GM12878 (cell line): Measurements from ENCODE around the gene LARP4B. TPM values are rescaled to one million over a fixed set of nuclear protein-coding genes. Genes with fewer than 3 reads are reported as not detected.

Source experiments
- ATAC-seq: fragments of 200-7000 bp; cut with Tn5 transposase; 3 replicates; pipeline ENCODE4 v1.9.1; 2020; ENCODE audit warnings: mild to moderate bottlenecking, moderate library complexity
- BruUV-seq: library from RNA; stranded (reverse); fragments of 400-500 nt; replicated peaks from 2 replicates; lab custom pipeline; 2021; lab: Mats Ljungman, UMichigan
- CTCF ChIA-PET: fragments of 300-600 bp; sonication (Branson Sonifier 250); formaldehyde crosslinking; extraction: SDS; loops from one replicate; lab custom pipeline; 2021; ENCODE audit warnings: inconsistent platforms; lab: Yijun Ruan, JAX
- POLR2A ChIA-PET: fragments of 350-600 bp; formaldehyde crosslinking; extraction: SDS; loops from one replicate; lab custom pipeline; 2021; ENCODE audit warnings: inconsistent platforms; lab: Charles Lee
- RAD21 ChIA-PET: fragments of 300-600 bp; sonication (Branson Sonifier 250); formaldehyde crosslinking; loops from one replicate; lab custom pipeline; 2023; ENCODE audit warnings: antibody characterized with exemption; ENCODE audit not compliant: unreplicated experiment; lab: Charles Lee
- SMC1A ChIA-PET: fragments of 300-600 bp; sonication (Branson Sonifier 250); formaldehyde crosslinking; loops from one replicate; lab custom pipeline; 2023; ENCODE audit not compliant: unreplicated experiment, uncharacterized antibody; lab: Charles Lee
- DNase-seq: peaks from one replicate; pipeline ENCODE4 v3.0.0-alpha.2; 2011; ENCODE audit warnings: low read depth, low spot score
- FAIRE-seq: peaks from 3 replicates; lab custom pipeline; 2011; peaks lifted over from hg19 to GRCh38; lab: Jason Lieb, UNC
- H2AFZ ChIP-seq: 2 replicates; pipeline ENCODE4 v1.6.0; 2011; ENCODE audit warnings: low read depth, low read length, control low read depth; ENCODE audit not compliant: control insufficient read depth
- H3K27ac ChIP-seq: 2 replicates; pipeline ENCODE4 v1.5.1; 2011; ENCODE audit warnings: control low read depth; ENCODE audit not compliant: control insufficient read depth, insufficient read depth
- H3K27me3 ChIP-seq, 2 experiments: replicated peaks in 1 of 2; 2 replicates each; pipeline versions ENCODE4 v1.6.0 to v1.6.1; 2011; ENCODE audit warnings: low read length in 1 of 2; ENCODE audit not compliant: control insufficient read depth in 2 of 2, insufficient read depth in 2 of 2
- H3K36me3 ChIP-seq, 2 experiments: 2 replicates each; pipeline ENCODE4 v1.5.1; 2011; ENCODE audit warnings: low read length in 1 of 2; ENCODE audit not compliant: control insufficient read depth in 2 of 2, insufficient read depth in 2 of 2
- H3K4me1 ChIP-seq: 2 replicates; pipeline ENCODE4 v1.6.1; 2011; ENCODE audit warnings: mild to moderate bottlenecking, low read length, moderate library complexity, mixed read lengths; ENCODE audit not compliant: control insufficient read depth, insufficient read depth
- H3K4me2 ChIP-seq: 2 replicates; pipeline ENCODE4 v1.6.0; 2011; ENCODE audit warnings: control low read depth; ENCODE audit not compliant: control insufficient read depth, insufficient read depth
- H3K4me3 ChIP-seq: fragments of 200-600 bp; sonication (generic); 2 replicates; pipeline ENCODE4 v1.5.1; 2016
- H3K79me2 ChIP-seq: 2 replicates; pipeline ENCODE4 v1.6.0; 2011; ENCODE audit warnings: low read length; ENCODE audit not compliant: control insufficient read depth, insufficient read depth
- H3K9ac ChIP-seq: 2 replicates; pipeline ENCODE4 v1.8.0; 2011; ENCODE audit warnings: low read length, control low read depth, mixed read lengths; ENCODE audit not compliant: control insufficient read depth, insufficient read depth
- H3K9me3 ChIP-seq: replicated peaks from 3 replicates; pipeline ENCODE4 v1.5.1; 2011; ENCODE audit warnings: mild to moderate bottlenecking, low read length; ENCODE audit not compliant: control insufficient read depth, insufficient read depth
- H4K20me1 ChIP-seq: 2 replicates; pipeline ENCODE4 v1.6.0; 2011; ENCODE audit not compliant: control insufficient read depth, insufficient read depth
- CTCF ChIP-seq, 3 experiments: IDR thresholded peaks in 2 of 3; conservative IDR thresholded peaks in 1 of 3; 2 replicates each; pipeline ENCODE4 v1.5.1; 2011; ENCODE audit warnings: low read depth in 3 of 3, low read length in 3 of 3, mild to moderate bottlenecking in 3 of 3, control low read depth in 2 of 3, moderate library complexity in 2 of 3, inconsistent platforms in 1 of 3, mixed read lengths in 1 of 3; ENCODE audit not compliant: control insufficient read depth in 2 of 3, insufficient read depth in 1 of 3; ENCODE audit errors: extremely low read depth in 1 of 3
- IKZF2 ChIP-seq, 2 experiments: fragments of 450-650 bp; IDR thresholded peaks; 2 replicates each; pipeline ENCODE4 v1.6.1; 2017; ENCODE audit warnings: mild to moderate bottlenecking in 2 of 2, moderate library complexity in 2 of 2
- JUND ChIP-seq: IDR thresholded peaks from 2 replicates; pipeline ENCODE4 v1.6.1; 2012; ENCODE audit warnings: low read depth, mild to moderate bottlenecking, low read length, improper control_type of control experiment, moderate library complexity
- NFXL1 ChIP-seq: fragments of 450-650 bp; IDR thresholded peaks from 2 replicates; pipeline ENCODE4 v1.6.1; 2017; ENCODE audit warnings: antibody characterized with exemption, mild to moderate bottlenecking, borderline replicate concordance
- RAD21 ChIP-seq: IDR thresholded peaks from 2 replicates; pipeline ENCODE4 v1.6.1; 2011; ENCODE audit warnings: mild to moderate bottlenecking, low read depth, low read length, moderate library complexity; ENCODE audit not compliant: insufficient read depth
- YBX1 ChIP-seq: fragments of 450-650 bp; IDR thresholded peaks from 2 replicates; pipeline ENCODE4 v1.6.1; 2016; ENCODE audit warnings: antibody characterized with exemption
- ZZZ3 ChIP-seq: IDR thresholded peaks from 2 replicates; pipeline ENCODE4 v1.6.1; 2011; ENCODE audit warnings: low read depth; ENCODE audit not compliant: control insufficient read depth, insufficient read length
- WGBS: methylation state at CpG from one replicate; pipeline ENCODE4 v1.1.6; 2016; ENCODE audit warnings: low lambda C conversion rate; ENCODE audit not compliant: insufficient replicate concordance, insufficient coverage; ENCODE audit errors: missing lambda C conversion rate; 5-methylcytosine and 5-hydroxymethylcytosine counted together
- in situ Hi-C: fragments of 300-500 bp; cut with MboI; formaldehyde crosslinking; loops from 9 replicates; pipeline ENCODE4 v1.14.3; 2018; ENCODE audit warnings: mixed read lengths
- intact Hi-C: fragments of 100-400 bp; cut with micrococcal nuclease; formaldehyde crosslinking; loops from one replicate; pipeline ENCODE4 v1.14.2; 2022; ENCODE audit not compliant: unreplicated experiment
- polyA plus RNA-seq, 11 experiments: library from polyadenylated mRNA; depleted of rRNA in 4 of 11; unstranded in 6 of 11; stranded (reverse) in 5 of 11; fragments of >200 nt; fragmentation: Nextera tagmentation in 4 of 11; fragmentation: Illumina TruSeq in 1 of 11; extraction: Ambion mirVana in 4 of 11; extraction: Trizol in 1 of 11; gene quantifications; 1 replicate in 1 of 11; 2 replicates in 10 of 11; pipeline versions ENCODE4 v1.2.1 to v1.2.3, GENCODE V29; 2011 to 2016; ENCODE audit warnings: inconsistent platforms in 2 of 11, missing spikeins in 2 of 11, low read depth in 1 of 11
- total RNA-seq, 4 experiments: library from RNA; depleted of rRNA in 3 of 4; stranded (reverse); fragments of >200 nt in 3 of 4; fragmentation: Illumina TruSeq in 1 of 4; extraction: Trizol in 1 of 4; gene quantifications; 2 replicates each; pipeline versions ENCODE4 v1.2.1 to v1.2.3, GENCODE V29; 2013 to 2021

The LARP4B gene
- total and polyA plus RNA-seq, 10 of the 15 experiments (the other 5 are each of a cell fraction or from before 2014, with no cell fraction given): 10.5 to 119 (median 39.4) TPM

- DNase-seq (no peak), ATAC-seq (peak; percentile 57), FAIRE-seq (no peak)
- Histone ChIP-seq H3K4me3 (no peak overlapping the region), H3K9me3 (no peaks in the 10 kb centered on the region), H3K9ac (no peak overlapping the region), H3K4me2 (no peak overlapping the region), H3K27ac (no peak overlapping the region), H3K79me2 (no peaks in the 10 kb centered on the region), H3K4me1 (no peaks in the 10 kb centered on the region), H3K36me3 (peaks cover 12 to 33% of the 10 kb centered on the region in 2 experiments), H3K27me3 (no peaks in the 10 kb centered on the region), H2AFZ (no peak overlapping the region), H4K20me1 (no peaks in the 10 kb centered on the region; the same call in 1 of the 2 replicates)
- in situ Hi-C loops (no loop called here), intact Hi-C loops (loop anchor here (1.0 kb wide), 1 partner anchor 299 kb away; no protein-coding TSS in a partner anchor)
- ChIA-PET POLR2A (no interaction called here), RAD21 (interaction anchor here (0.8 kb wide), 1 partner anchor 300 kb away, joined by 3 read pairs; no protein-coding TSS in a partner anchor), SMC1A (no interaction called here), CTCF (interaction anchor here (0.6 to 1.0 kb wide), 2 partner anchors 15 to 221 kb away, joined by 3 read pairs; no protein-coding TSS in a partner anchor)
- TF ChIP-seq JUND: no peak
- TF ChIP-seq NFXL1: no peak
- TF ChIP-seq IKZF2 (IDR thresholded peaks at IDR 0.05): no peak
- no peak for TF ChIP-seq ZZZ3
- peak; percentile 27 to 42 (median 40); a peak in 4 of 6 replicates for TF ChIP-seq CTCF (IDR thresholded peaks at IDR 0.05 in 2 of 3, conservative IDR thresholded peaks at IDR 0.05 in 1 of 3; ENCODE audit: control insufficient read depth in 2 of 3, extremely low read depth in 1 of 3, insufficient read depth in 1 of 3, low read depth in 3 of 3, low read length in 3 of 3)
- TF ChIP-seq YBX1: no peak
- TF ChIP-seq RAD21: peak; percentile 37; the same call in 1 of the 2 replicates
- BruUV-seq: no TSS peak
- 86% methylated on average over 16 of the region's 16 CpGs for WGBS
These were observed 121.1 kb downstream of the LARP4B start for GRCh38 chr10:810351-810846.
